HAP-1 (cell line): ENCODE measurements around the gene DKKL1.

Source experiments
- DNase-seq, 2 experiments: peaks; one replicate each; pipeline ENCODE4 v3.0.0-alpha.2; 2016 to 2020; ENCODE audit warnings: low spot score in 2 of 2
- H3K27me3 ChIP-seq: fragments of 250-450 bp; sonication (Bioruptor Pico); 2 replicates; pipeline ENCODE4 v1.5.1; 2020; ENCODE audit warnings: low read depth, mild to moderate bottlenecking, moderate library complexity
- H3K36me3 ChIP-seq: fragments of 250-450 bp; sonication (Bioruptor Pico); replicated peaks from 2 replicates; pipeline ENCODE4 v1.5.1; 2020; ENCODE audit warnings: mild to moderate bottlenecking
- H3K4me1 ChIP-seq: fragments of 250-450 bp; sonication (Bioruptor Pico); 2 replicates; pipeline ENCODE4 v1.5.1; 2020; ENCODE audit warnings: mild to moderate bottlenecking
- H3K4me3 ChIP-seq: fragments of 250-450 bp; sonication (Bioruptor Pico); 2 replicates; pipeline ENCODE4 v1.5.1; 2020; ENCODE audit warnings: mild to moderate bottlenecking, moderate library complexity
- H3K9me3 ChIP-seq: fragments of 250-450 bp; sonication (Bioruptor Pico); 2 replicates; pipeline ENCODE4 v1.5.1; 2020; ENCODE audit warnings: mild to moderate bottlenecking, moderate library complexity
- in situ Hi-C: fragments of 300-500 bp; cut with MboI; formaldehyde crosslinking; loops from 3 replicates; pipeline ENCODE4 v1.14.3; 2020; ENCODE audit warnings: low sequenced_read_pairs, inconsistent platforms, mixed read lengths

The DKKL1 gene

GRCh38 chr19:49407482-49408015, 43.9 kb downstream of the DKKL1 start:
- Histone ChIP-seq H3K27me3 (no peaks in the 10 kb centered on the region), H3K4me1 (no peaks in the 10 kb centered on the region), H3K4me3 (no peak overlapping the region), H3K36me3 (no peaks in the 10 kb centered on the region), H3K9me3 (no peaks in the 10 kb centered on the region)
- in situ Hi-C loops: no loop called here
- DNase-seq: no peak

GRCh38 chr19:49408816-49409440, 45.3 kb downstream of the DKKL1 start:
- no peak for DNase-seq
- no peak overlapping the region for H3K4me3 ChIP-seq

GRCh38 chr19:49409441-49410029, 45.9 kb downstream of the DKKL1 start:
- no peaks in the 10 kb centered on the region for H3K27me3 ChIP-seq
- H3K4me1 ChIP-seq: no peaks in the 10 kb centered on the region
- no peaks in the 10 kb centered on the region for H3K36me3 ChIP-seq
- no peak overlapping the region for H3K4me3 ChIP-seq
- no peak for DNase-seq
- in situ Hi-C loops: no loop called here
- no peaks in the 10 kb centered on the region for H3K9me3 ChIP-seq

More at GRCh38 chr19:49408816-49409440, 45.3 kb downstream of the DKKL1 start:
- no peaks in the 10 kb centered on the region for H3K27me3 ChIP-seq
- H3K9me3 ChIP-seq: no peaks in the 10 kb centered on the region
- H3K4me1 ChIP-seq: no peaks in the 10 kb centered on the region
- H3K36me3 ChIP-seq: no peaks in the 10 kb centered on the region
- in situ Hi-C loops: no loop called here

GRCh38 chr19:49411681-49412326, 48.1 kb downstream of the DKKL1 start:
- in situ Hi-C loops: no loop called here
- Histone ChIP-seq H3K4me1 (no peaks in the 10 kb centered on the region), H3K36me3 (no peaks in the 10 kb centered on the region), H3K9me3 (no peaks in the 10 kb centered on the region), H3K27me3 (no peaks in the 10 kb centered on the region), H3K4me3 (no peak overlapping the region)
- DNase-seq: no peak

- H3K4me3 ChIP-seq: no peak overlapping the region
- in situ Hi-C loops: no loop called here
Observed at GRCh38 chr19:49413348-49413747, 49.7 kb downstream of the DKKL1 start.

GRCh38 chr19:49414256-49414655, 50.6 kb downstream of the DKKL1 start:
- H3K36me3 ChIP-seq: no peaks in the 10 kb centered on the region
- in situ Hi-C loops: no loop called here
- no peaks in the 10 kb centered on the region for H3K9me3 ChIP-seq
- no peak for DNase-seq
- no peaks in the 10 kb centered on the region for H3K4me1 ChIP-seq
- no peak overlapping the region for H3K4me3 ChIP-seq
- H3K27me3 ChIP-seq: peaks cover 13% of the 10 kb centered on the region

More at GRCh38 chr19:49413348-49413747, 49.7 kb downstream of the DKKL1 start:
- H3K36me3 ChIP-seq: no peaks in the 10 kb centered on the region
- H3K4me1 ChIP-seq: no peaks in the 10 kb centered on the region
- DNase-seq: no peak
- H3K27me3 ChIP-seq: peaks cover 5% of the 10 kb centered on the region; the same call in 1 of the 2 replicates
- no peaks in the 10 kb centered on the region for H3K9me3 ChIP-seq

GRCh38 chr19:49415102-49415809, 51.6 kb downstream of the DKKL1 start:
- in situ Hi-C loops: no loop called here
- Histone ChIP-seq H3K4me3 (no peak overlapping the region), H3K27me3 (peaks cover 23% of the 10 kb centered on the region), H3K9me3 (no peaks in the 10 kb centered on the region), H3K36me3 (no peaks in the 10 kb centered on the region), H3K4me1 (no peaks in the 10 kb centered on the region)
- no peak for DNase-seq

GRCh38 chr19:49415810-49416200, 52.1 kb downstream of the DKKL1 start:
- Histone ChIP-seq H3K27me3 (peaks cover 28% of the 10 kb centered on the region), H3K9me3 (no peaks in the 10 kb centered on the region), H3K4me1 (peaks cover 2% of the 10 kb centered on the region; the same call in 1 of the 2 replicates), H3K36me3 (no peaks in the 10 kb centered on the region), H3K4me3 (no peak overlapping the region)
- in situ Hi-C loops: no loop called here
- DNase-seq: no peak

- Histone ChIP-seq H3K27me3 (peaks cover 40% of the 10 kb centered on the region), H3K9me3 (no peaks in the 10 kb centered on the region), H3K4me3 (no peak overlapping the region), H3K36me3 (no peaks in the 10 kb centered on the region), H3K4me1 (peaks cover 2% of the 10 kb centered on the region; the same call in 1 of the 2 replicates)
- in situ Hi-C loops: no loop called here
- no peak for DNase-seq
Observed at GRCh38 chr19:49417088-49417487, 53.4 kb downstream of the DKKL1 start.

- no peak overlapping the region for H3K4me3 ChIP-seq
- no peak for DNase-seq
- H3K9me3 ChIP-seq: no peaks in the 10 kb centered on the region
- peaks cover 54% of the 10 kb centered on the region for H3K27me3 ChIP-seq
- H3K36me3 ChIP-seq: no peaks in the 10 kb centered on the region
- H3K4me1 ChIP-seq: peaks cover 2% of the 10 kb centered on the region; the same call in 1 of the 2 replicates
- in situ Hi-C loops: no loop called here
Observed at GRCh38 chr19:49418511-49418910, 54.8 kb downstream of the DKKL1 start.

GRCh38 chr19:49419173-49419572, 55.5 kb downstream of the DKKL1 start:
- DNase-seq: no peak
- Histone ChIP-seq H3K4me1 (peaks cover 2% of the 10 kb centered on the region; the same call in 1 of the 2 replicates), H3K36me3 (no peaks in the 10 kb centered on the region), H3K27me3 (peaks cover 60% of the 10 kb centered on the region), H3K9me3 (no peaks in the 10 kb centered on the region), H3K4me3 (no peak overlapping the region)
- in situ Hi-C loops: no loop called here

GRCh38 chr19:49420227-49420626, 56.5 kb downstream of the DKKL1 start:
- in situ Hi-C loops: no loop called here
- Histone ChIP-seq H3K4me3 (no peak overlapping the region), H3K9me3 (no peaks in the 10 kb centered on the region), H3K27me3 (peaks cover 69% of the 10 kb centered on the region), H3K36me3 (no peaks in the 10 kb centered on the region), H3K4me1 (peaks cover 2% of the 10 kb centered on the region; the same call in 1 of the 2 replicates)
- DNase-seq: no peak

- Histone ChIP-seq H3K4me3 (no peak overlapping the region), H3K4me1 (peaks cover 2% of the 10 kb centered on the region; the same call in 1 of the 2 replicates), H3K36me3 (no peaks in the 10 kb centered on the region), H3K9me3 (no peaks in the 10 kb centered on the region), H3K27me3 (peaks cover 79% of the 10 kb centered on the region)
- in situ Hi-C loops: no loop called here
- DNase-seq: peak; percentile 77 to 86
Observed at GRCh38 chr19:49421039-49421877, 57.6 kb downstream of the DKKL1 start.
